Measurements from ENCODE around the gene SP140.
"Not testable (repeated sequence)": the region's sequence is repeated elsewhere in the genome, so short reads cannot be mapped to it uniquely, and the experiment has no call there.

The SP140 gene

GRCh38 chr2:230266638-230267037 lies 41.1 kb downstream of the SP140 start:
- no peaks in the 10 kb centered on the region for H3K36me3 ChIP-seq
- no peaks in the 10 kb centered on the region for H3K4me1 ChIP-seq
- H4K20me1 ChIP-seq, result no peaks in the 10 kb centered on the region
- no peak overlapping the region for H3K9ac ChIP-seq
- no peaks in the 10 kb centered on the region; a peak in 1 of 22 replicates for H3K9me3 ChIP-seq (replicated peaks in 1 of 11)
- no peak overlapping the region for H3K4me2 ChIP-seq
- no peak overlapping the region for H3K27ac ChIP-seq
- H3K4me3 ChIP-seq, result no peak overlapping the region
- no peak for TF ChIP-seq Cebpa-rat (IDR thresholded peaks at IDR 0.05)
- no peaks in the 10 kb centered on the region for H3K27me3 ChIP-seq

GRCh38 chr2:230267059-230267458 lies 41.5 kb downstream of the SP140 start:
- Histone ChIP-seq H3K4me3 (no peak overlapping the region), H4K20me1 (no peaks in the 10 kb centered on the region), H3K4me1 (no peaks in the 10 kb centered on the region), H3K36me3 (no peaks in the 10 kb centered on the region), H3K27ac (no peak overlapping the region), H3K4me2 (no peak overlapping the region), H3K9ac (no peak overlapping the region), H3K27me3 (no peaks in the 10 kb centered on the region), H3K9me3 (replicated peaks in 1 of 11) (no peaks in the 10 kb centered on the region; a peak in 1 of 22 replicates)
- no peak for TF ChIP-seq Cebpa-rat (IDR thresholded peaks at IDR 0.05)

- no peak for TF ChIP-seq Cebpa-rat (IDR thresholded peaks at IDR 0.05)
- no peaks in the 10 kb centered on the region for H3K36me3 ChIP-seq
- no peaks in the 10 kb centered on the region for H4K20me1 ChIP-seq
- H3K4me3 ChIP-seq, result no peak overlapping the region
- no peak overlapping the region for H3K27ac ChIP-seq
- H3K27me3 ChIP-seq, result no peaks in the 10 kb centered on the region
- H3K9ac ChIP-seq, result no peak overlapping the region
- no peak overlapping the region for H3K4me2 ChIP-seq
- H3K9me3 ChIP-seq (replicated peaks in 1 of 11), result no peaks in the 10 kb centered on the region; a peak in 1 of 22 replicates
- H3K4me1 ChIP-seq, result no peaks in the 10 kb centered on the region
These were observed 42.0 kb downstream of the SP140 start for GRCh38 chr2:230267556-230267955.

GRCh38 chr2:230268606-230269243 lies 43.2 kb downstream of the SP140 start:
- no peaks in the 10 kb centered on the region for H4K20me1 ChIP-seq
- no peak overlapping the region for H3K9ac ChIP-seq
- H3K27ac ChIP-seq, result no peak overlapping the region
- H3K27me3 ChIP-seq, result no peaks in the 10 kb centered on the region
- no peak for TF ChIP-seq Cebpa-rat (IDR thresholded peaks at IDR 0.05)
- H3K9me3 ChIP-seq (replicated peaks in 1 of 11), result no peaks in the 10 kb centered on the region; a peak in 1 of 22 replicates
- no peaks in the 10 kb centered on the region for H3K36me3 ChIP-seq
- no peaks in the 10 kb centered on the region for H3K4me1 ChIP-seq
- H3K4me2 ChIP-seq, result no peak overlapping the region
- no peak overlapping the region for H3K4me3 ChIP-seq

GRCh38 chr2:230269715-230270114 lies 44.2 kb downstream of the SP140 start:
- H3K9ac ChIP-seq, result no peak overlapping the region

GRCh38 chr2:230282936-230283335 lies 57.4 kb downstream of the SP140 start:
- Histone ChIP-seq H3K27ac (no peak overlapping the region), H3K27me3 (no peaks in the 10 kb centered on the region), H3K4me2 (no peak overlapping the region), H3K9me3 (replicated peaks in 1 of 11) (peaks cover 0 to 6% (median 0%) of the 10 kb centered on the region in 11 experiments; a peak in 4 of 22 replicates), H4K20me1 (no peaks in the 10 kb centered on the region), H3K9ac (no peak overlapping the region), H3K36me3 (no peaks in the 10 kb centered on the region), H3K4me1 (no peaks in the 10 kb centered on the region), H3K4me3 (no peak overlapping the region)
- no peak for TF ChIP-seq Cebpa-rat (IDR thresholded peaks at IDR 0.05)

More at GRCh38 chr2:230269715-230270114, 44.2 kb downstream of the SP140 start:
- Histone ChIP-seq H3K9me3 (replicated peaks in 1 of 11) (no peaks in the 10 kb centered on the region; a peak in 1 of 22 replicates), H4K20me1 (no peaks in the 10 kb centered on the region), H3K27ac (no peak overlapping the region), H3K4me3 (no peak overlapping the region), H3K36me3 (no peaks in the 10 kb centered on the region), H3K4me2 (no peak overlapping the region), H3K4me1 (no peaks in the 10 kb centered on the region), H3K27me3 (no peaks in the 10 kb centered on the region)
- no peak for TF ChIP-seq Cebpa-rat (IDR thresholded peaks at IDR 0.05)

- Histone ChIP-seq H4K20me1 (no peaks in the 10 kb centered on the region), H3K4me3 (no peak overlapping the region), H3K27me3 (no peaks in the 10 kb centered on the region), H3K4me2 (no peak overlapping the region), H3K4me1 (no peaks in the 10 kb centered on the region), H3K27ac (no peak overlapping the region), H3K9ac (no peak overlapping the region), H3K36me3 (no peaks in the 10 kb centered on the region), H3K9me3 (replicated peaks in 1 of 11) (no peaks in the 10 kb centered on the region; a peak in 1 of 22 replicates)
- TF ChIP-seq Cebpa-rat (IDR thresholded peaks at IDR 0.05), result no peak
These were observed 60.5 kb downstream of the SP140 start for GRCh38 chr2:230286048-230286447.

- not testable (repeated sequence) for H3K4me2 ChIP-seq; H3K27me3 ChIP-seq; H3K36me3 ChIP-seq; H3K4me3 ChIP-seq; H3K4me1 ChIP-seq; H3K9ac ChIP-seq; H3K27ac ChIP-seq; H4K20me1 ChIP-seq; H3K9me3 ChIP-seq (replicated peaks in 1 of 11)
These were observed 63.8 kb downstream of the SP140 start for GRCh38 chr2:230289311-230289710.

GRCh38 chr2:230295192-230295591 lies 69.7 kb downstream of the SP140 start:
- H3K27me3 ChIP-seq, result no peaks in the 10 kb centered on the region
- H3K36me3 ChIP-seq, result no peaks in the 10 kb centered on the region

GRCh38 chr2:230296917-230297316 lies 71.4 kb downstream of the SP140 start:
- no peak overlapping the region for H3K4me2 ChIP-seq
- H3K27me3 ChIP-seq, result no peaks in the 10 kb centered on the region
- peaks cover 0 to 7% (median 0%) of the 10 kb centered on the region in 10 experiments; a peak in 3 of 20 replicates for H3K4me1 ChIP-seq
- no peak overlapping the region for H3K9ac ChIP-seq
- no peak for TF ChIP-seq Cebpa-rat (IDR thresholded peaks at IDR 0.05)
- H3K27ac ChIP-seq, result no peak overlapping the region
- no peak overlapping the region for H3K4me3 ChIP-seq
- no peaks in the 10 kb centered on the region for H4K20me1 ChIP-seq
- no peaks in the 10 kb centered on the region for H3K36me3 ChIP-seq
- H3K9me3 ChIP-seq (replicated peaks in 1 of 11), result peaks cover 0 to 28% (median 11%) of the 10 kb centered on the region in 11 experiments; a peak in 15 of 22 replicates

More at GRCh38 chr2:230295192-230295591, 69.7 kb downstream of the SP140 start:
- H3K4me3 ChIP-seq, result no peak overlapping the region
- no peak overlapping the region for H3K9ac ChIP-seq
- H3K9me3 ChIP-seq (replicated peaks in 1 of 11), result peaks cover 0 to 22% (median 11%) of the 10 kb centered on the region in 11 experiments; a peak in 14 of 22 replicates
- no peak for TF ChIP-seq Cebpa-rat (IDR thresholded peaks at IDR 0.05)
- H3K4me1 ChIP-seq, result peaks cover 0 to 7% (median 0%) of the 10 kb centered on the region in 10 experiments; a peak in 3 of 20 replicates
- no peak overlapping the region for H3K27ac ChIP-seq
- no peaks in the 10 kb centered on the region for H4K20me1 ChIP-seq
- no peak overlapping the region for H3K4me2 ChIP-seq
